Gastroesophageal sphincter (tissue), 3 donors: Measurements from ENCODE around the gene PCDHGA1.
A peak's percentile ranks its signal among the peaks of the same experiment; 100 is the strongest.

ENCODE experiments used
- EP300 ChIP-seq: sonication (generic); formaldehyde crosslinking; IDR thresholded peaks from one replicate; pipeline ENCODE4 v1.6.1; 2017; ENCODE audit warnings: antibody characterized with exemption, mild to moderate bottlenecking
- POLR2A ChIP-seq, 2 donors: fragments of 450-650 bp; IDR thresholded peaks; one replicate each; pipeline ENCODE4 v1.6.1; 2017; ENCODE audit warnings: antibody characterized with exemption in 2 of 2, mild to moderate bottlenecking in 2 of 2, moderate library complexity in 1 of 2
- POLR2AphosphoS5 ChIP-seq: sonication (generic); formaldehyde crosslinking; IDR thresholded peaks from one replicate; pipeline ENCODE4 v1.6.1; 2017; ENCODE audit warnings: antibody characterized with exemption
- TF ChIP-seq, protein P1 (sequence below), 4 experiments: fragments of 200-600 bp in 2 of 4; fragments of 450-650 bp in 2 of 4; sonication (generic) in 1 of 4; IDR thresholded peaks; one replicate each; pipeline ENCODE4 v1.5.1; 2017 to 2019; ENCODE audit warnings: antibody characterized with exemption in 4 of 4, mild to moderate bottlenecking in 2 of 4, moderate library complexity in 2 of 4

DNA sequence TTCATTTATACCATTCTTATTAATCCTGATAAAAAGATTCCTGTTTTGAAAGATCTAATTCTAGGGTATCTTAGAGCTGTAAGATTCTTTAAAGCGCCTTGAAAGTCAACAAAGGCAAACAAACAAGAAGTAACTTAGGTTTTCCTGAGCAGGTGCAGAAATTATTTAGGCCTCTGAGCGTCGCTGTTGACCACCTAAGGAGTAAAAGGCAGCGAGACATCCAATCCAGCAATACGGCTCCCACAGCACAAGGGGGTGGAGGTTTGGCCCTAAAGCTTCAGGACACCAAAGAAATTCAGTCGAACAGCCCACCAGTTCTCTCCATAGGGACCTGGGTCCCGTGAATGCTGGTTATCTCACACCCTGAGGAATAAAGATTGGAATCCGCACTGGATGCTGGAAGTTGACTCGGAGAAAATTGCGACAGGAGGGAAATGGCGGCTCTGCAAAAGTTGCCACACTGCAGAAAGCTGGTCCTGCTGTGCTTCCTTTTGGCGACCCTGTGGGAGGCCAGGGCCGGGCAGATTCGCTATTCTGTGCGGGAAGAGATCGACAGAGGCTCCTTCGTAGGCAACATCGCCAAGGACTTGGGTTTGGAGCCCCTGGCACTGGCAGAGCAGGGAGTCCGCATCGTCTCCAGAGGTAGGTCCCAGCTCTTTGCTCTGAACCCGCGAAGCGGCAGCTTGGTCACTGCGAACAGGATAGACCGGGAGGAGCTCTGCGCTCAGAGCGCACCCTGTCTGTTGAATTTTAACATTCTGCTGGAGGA, 8.4 kb downstream of the PCDHGA1 start, which contains the start of gene PCDHGA2:
- TF ChIP-seq, protein P1, sequence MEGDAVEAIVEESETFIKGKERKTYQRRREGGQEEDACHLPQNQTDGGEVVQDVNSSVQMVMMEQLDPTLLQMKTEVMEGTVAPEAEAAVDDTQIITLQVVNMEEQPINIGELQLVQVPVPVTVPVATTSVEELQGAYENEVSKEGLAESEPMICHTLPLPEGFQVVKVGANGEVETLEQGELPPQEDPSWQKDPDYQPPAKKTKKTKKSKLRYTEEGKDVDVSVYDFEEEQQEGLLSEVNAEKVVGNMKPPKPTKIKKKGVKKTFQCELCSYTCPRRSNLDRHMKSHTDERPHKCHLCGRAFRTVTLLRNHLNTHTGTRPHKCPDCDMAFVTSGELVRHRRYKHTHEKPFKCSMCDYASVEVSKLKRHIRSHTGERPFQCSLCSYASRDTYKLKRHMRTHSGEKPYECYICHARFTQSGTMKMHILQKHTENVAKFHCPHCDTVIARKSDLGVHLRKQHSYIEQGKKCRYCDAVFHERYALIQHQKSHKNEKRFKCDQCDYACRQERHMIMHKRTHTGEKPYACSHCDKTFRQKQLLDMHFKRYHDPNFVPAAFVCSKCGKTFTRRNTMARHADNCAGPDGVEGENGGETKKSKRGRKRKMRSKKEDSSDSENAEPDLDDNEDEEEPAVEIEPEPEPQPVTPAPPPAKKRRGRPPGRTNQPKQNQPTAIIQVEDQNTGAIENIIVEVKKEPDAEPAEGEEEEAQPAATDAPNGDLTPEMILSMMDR (IDR thresholded peaks at IDR 0.05): peak in 3 of 4 experiments; percentile 23 to 38 (median 30)
- no peak for TF ChIP-seq EP300
- no peak for TF ChIP-seq POLR2A (IDR thresholded peaks at IDR 0.05)
- no peak for TF ChIP-seq POLR2AphosphoS5
